Vagina (tissue), 2 donors: Measurements from ENCODE around the gene ZNF765. TPM values are rescaled to one million over a fixed set of nuclear protein-coding genes. Genes with fewer than 3 reads are reported as not detected.
"Not testable (repeated sequence)": the region's sequence is repeated elsewhere in the genome, so short reads cannot be mapped to it uniquely, and the experiment has no call there.

Experiments used
- DNase-seq, 2 donors: peaks; one replicate each; pipeline ENCODE4 v3.0.0-alpha.2; 2017; ENCODE audit errors: extremely low spot score in 2 of 2
- H3K27ac ChIP-seq: fragments of 200-600 bp; sonication (generic); one replicate; pipeline ENCODE4 v1.5.1; 2019
- H3K27me3 ChIP-seq: fragments of 200-600 bp; sonication (generic); one replicate; pipeline ENCODE4 v1.5.1; 2019
- H3K36me3 ChIP-seq, 2 donors: fragments of 200-600 bp; sonication (generic); one replicate each; pipeline ENCODE4 v1.5.1; 2017 to 2019
- H3K4me1 ChIP-seq: fragments of 200-600 bp; sonication (generic); one replicate; pipeline ENCODE4 v1.5.1; 2019
- H3K4me3 ChIP-seq, 2 donors: fragments of 200-600 bp; sonication (generic); 1 replicate in 1 of 2; 2 replicates in 1 of 2; pipeline ENCODE4 v1.5.1; 2016 to 2019
- H3K9me3 ChIP-seq: fragments of 200-600 bp; sonication (generic); one replicate; pipeline ENCODE4 v1.5.1; 2019
- CTCF ChIP-seq, 3 experiments: fragments of 450-650 bp in 2 of 3; fragments of 200-600 bp in 1 of 3; sonication (generic) in 1 of 3; IDR thresholded peaks; one replicate each; pipeline ENCODE4 v1.5.1; 2017 to 2019; ENCODE audit warnings: antibody characterized with exemption in 3 of 3, mild to moderate bottlenecking in 2 of 3, moderate library complexity in 2 of 3
- POLR2A ChIP-seq, 2 donors: fragments of 450-650 bp; IDR thresholded peaks; one replicate each; pipeline ENCODE4 v1.6.1; 2017; ENCODE audit warnings: antibody characterized with exemption in 2 of 2, mild to moderate bottlenecking in 2 of 2, moderate library complexity in 2 of 2
- POLR2AphosphoS5 ChIP-seq, 2 donors: sonication (generic); formaldehyde crosslinking; IDR thresholded peaks; one replicate each; pipeline ENCODE4 v1.9.0; 2017; ENCODE audit warnings: antibody characterized with exemption in 2 of 2, mild to moderate bottlenecking in 2 of 2, low read depth in 1 of 2; ENCODE audit not compliant: insufficient read depth in 1 of 2
- intact Hi-C: fragments of 100-400 bp; cut with DNase I; formaldehyde crosslinking; loops from one replicate; pipeline ENCODE4 v1.15.1; 2023
- total RNA-seq: library from RNA; depleted of rRNA; stranded (reverse); fragments of >200 nt; gene quantifications from one replicate; pipeline ENCODE4 v1.2.3, GENCODE V29; 2016

The ZNF765 gene
- total RNA-seq, 1 donor from 2014 or later, result 10.6 TPM

GRCh38 chr19:53455828-53456227, 60.9 kb downstream of the ZNF765 start:
- H3K36me3 ChIP-seq, result peaks cover 3 to 49% of the 10 kb centered on the region in 2 donors
- no peaks in the 10 kb centered on the region for H3K4me1 ChIP-seq
- H3K27me3 ChIP-seq, result no peaks in the 10 kb centered on the region
- no peak overlapping the region for H3K4me3 ChIP-seq
- TF ChIP-seq POLR2A (IDR thresholded peaks at IDR 0.05), result no peak
- intact Hi-C loops, result no loop called here
- peaks cover 15% of the 10 kb centered on the region for H3K9me3 ChIP-seq
- DNase-seq, result no peak
- H3K27ac ChIP-seq, result no peak overlapping the region

- H3K9me3 ChIP-seq, result peaks cover 15% of the 10 kb centered on the region
- intact Hi-C loops, DNase-seq: not testable (repeated sequence)
These were observed 65.3 kb downstream of the ZNF765 start for GRCh38 chr19:53460131-53460721.

GRCh38 chr19:53461866-53462265, 66.9 kb downstream of the ZNF765 start:
- Histone ChIP-seq H3K27ac (no peak overlapping the region), H3K36me3 (no peaks in the 10 kb centered on the region), H3K27me3 (no peaks in the 10 kb centered on the region), H3K4me3 (no peak overlapping the region), H3K4me1 (peaks cover 3% of the 10 kb centered on the region), H3K9me3 (no peaks in the 10 kb centered on the region)
- DNase-seq, result no peak
- intact Hi-C loops, result no loop called here
- TF ChIP-seq CTCF (IDR thresholded peaks at IDR 0.05) (no peak), POLR2A (IDR thresholded peaks at IDR 0.05) (no peak), POLR2AphosphoS5 (IDR thresholded peaks at IDR 0.05; ENCODE audit: insufficient read depth in 1 of 2, low read depth in 1 of 2) (no peak)

More at GRCh38 chr19:53460131-53460721, 65.3 kb downstream of the ZNF765 start:
- not testable (repeated sequence) for H3K27me3 ChIP-seq, H3K4me1 ChIP-seq, H3K27ac ChIP-seq, H3K4me3 ChIP-seq, H3K36me3 ChIP-seq

- DNase-seq, result no peak
- TF ChIP-seq POLR2A (IDR thresholded peaks at IDR 0.05) (no peak), CTCF (IDR thresholded peaks at IDR 0.05) (no peak), POLR2AphosphoS5 (IDR thresholded peaks at IDR 0.05; ENCODE audit: insufficient read depth in 1 of 2, low read depth in 1 of 2) (no peak)
- H3K9me3 ChIP-seq, result no peaks in the 10 kb centered on the region
- no peaks in the 10 kb centered on the region for H3K36me3 ChIP-seq
- H3K27me3 ChIP-seq, result no peaks in the 10 kb centered on the region
- no peak overlapping the region for H3K27ac ChIP-seq
- no peak overlapping the region for H3K4me3 ChIP-seq
- H3K4me1 ChIP-seq, result peaks cover 6% of the 10 kb centered on the region
- intact Hi-C loops, result no loop called here
These were observed 67.9 kb downstream of the ZNF765 start for GRCh38 chr19:53462861-53463260.

- H3K9me3 ChIP-seq, result no peaks in the 10 kb centered on the region
- no peak for DNase-seq
- intact Hi-C loops, result no loop called here
- H3K27ac ChIP-seq, result no peak overlapping the region
- no peaks in the 10 kb centered on the region for H3K27me3 ChIP-seq
- TF ChIP-seq POLR2AphosphoS5 (IDR thresholded peaks at IDR 0.05; ENCODE audit: insufficient read depth in 1 of 2, low read depth in 1 of 2) (no peak), POLR2A (IDR thresholded peaks at IDR 0.05) (no peak), CTCF (IDR thresholded peaks at IDR 0.05) (no peak)
- no peak overlapping the region for H3K4me3 ChIP-seq
- H3K4me1 ChIP-seq, result peaks cover 9% of the 10 kb centered on the region
- H3K36me3 ChIP-seq, result no peaks in the 10 kb centered on the region
These were observed 68.3 kb downstream of the ZNF765 start for GRCh38 chr19:53463263-53463662.

GRCh38 chr19:53466726-53467484, 72.0 kb downstream of the ZNF765 start:
- H3K9me3 ChIP-seq, result no peaks in the 10 kb centered on the region
- peaks cover 15% of the 10 kb centered on the region for H3K4me1 ChIP-seq
- intact Hi-C loops, result no loop called here
- TF ChIP-seq CTCF (IDR thresholded peaks at IDR 0.05) (no peak), POLR2A (IDR thresholded peaks at IDR 0.05) (no peak)
- DNase-seq, result no peak
- H3K36me3 ChIP-seq, result no peaks in the 10 kb centered on the region
- no peaks in the 10 kb centered on the region for H3K27me3 ChIP-seq
- peak overlapping the region; percentile 38 for H3K27ac ChIP-seq
- H3K4me3 ChIP-seq, result peak overlapping the region; percentile 78 to 85
